Left colon (tissue), 2 donors: ENCODE results near the gene OR52I2. TPM values are rescaled to one million over a fixed set of nuclear protein-coding genes. Genes with fewer than 3 reads are reported as not detected.

Experiments
- total RNA-seq, 2 donors: library from RNA; stranded (reverse); fragmentation: NEBNext Ultra II Directional; extraction: Animal tissue kit (Norgen Biotek cat#: 25700); gene quantifications; one replicate each; pipeline ENCODE4 v1.2.1, GENCODE V29; 2021
- donor health status: DM: no; HTN: no; CAD: no.
- donor health status: DM: yes; HTN: yes; CAD: no.

The OR52I2 gene
- total RNA-seq, 2 donors from 2014 or later = not detected

Other genes starting within 250 kb of the OR52I2 start
- not detected for gene OR52B4, start 213.4 kb upstream of the OR52I2 start, total RNA-seq
- gene TRIM21, start 188.0 kb upstream of the OR52I2 start, total RNA-seq = 10 to 100 TPM; 25.2 to 26.3 TPM
- gene OR52K2, start 132.4 kb upstream of the OR52I2 start, total RNA-seq = not detected
- not detected for gene OR52K1, start 99.1 kb upstream of the OR52I2 start, total RNA-seq
- gene OR52M1, start 36.6 kb upstream of the OR52I2 start, total RNA-seq = not detected
- not detected for gene OR52I1, start 12.3 kb downstream of the OR52I2 start, total RNA-seq
- gene TRIM68, start 26.5 kb downstream of the OR52I2 start, total RNA-seq = 10 to 100 TPM; 17.6 to 18.6 TPM
- gene OR51D1, start 55.7 kb downstream of the OR52I2 start, total RNA-seq = not detected
- 1 to 10 TPM in 1 of 2 donors, under 1 TPM in 1; 0.64 to 1.3 TPM for gene OR51E1, start 62.2 kb downstream of the OR52I2 start, total RNA-seq
- gene OR51E2, start 116.1 kb downstream of the OR52I2 start, total RNA-seq = under 1 TPM; 0.18 to 0.84 TPM
- not detected for gene MMP26, start 123.0 kb downstream of the OR52I2 start, total RNA-seq
- gene OR51F1, start 188.2 kb downstream of the OR52I2 start, total RNA-seq = not detected
- gene OR52R1, start 222.6 kb downstream of the OR52I2 start, total RNA-seq = not detected
- not detected for gene OR51F2, start 239.6 kb downstream of the OR52I2 start, total RNA-seq